GM19328 (cell line): ENCODE measurements around the gene ARMC9.

Experiments
- ATAC-seq: cut with Tn5 transposase; IDR thresholded peaks from one replicate; pipeline ENCODE4 v1.9.1; 2021; ENCODE audit warnings: mild to moderate bottlenecking, moderate library complexity; ENCODE audit not compliant: unreplicated experiment

ARMC9 gene

DNA sequence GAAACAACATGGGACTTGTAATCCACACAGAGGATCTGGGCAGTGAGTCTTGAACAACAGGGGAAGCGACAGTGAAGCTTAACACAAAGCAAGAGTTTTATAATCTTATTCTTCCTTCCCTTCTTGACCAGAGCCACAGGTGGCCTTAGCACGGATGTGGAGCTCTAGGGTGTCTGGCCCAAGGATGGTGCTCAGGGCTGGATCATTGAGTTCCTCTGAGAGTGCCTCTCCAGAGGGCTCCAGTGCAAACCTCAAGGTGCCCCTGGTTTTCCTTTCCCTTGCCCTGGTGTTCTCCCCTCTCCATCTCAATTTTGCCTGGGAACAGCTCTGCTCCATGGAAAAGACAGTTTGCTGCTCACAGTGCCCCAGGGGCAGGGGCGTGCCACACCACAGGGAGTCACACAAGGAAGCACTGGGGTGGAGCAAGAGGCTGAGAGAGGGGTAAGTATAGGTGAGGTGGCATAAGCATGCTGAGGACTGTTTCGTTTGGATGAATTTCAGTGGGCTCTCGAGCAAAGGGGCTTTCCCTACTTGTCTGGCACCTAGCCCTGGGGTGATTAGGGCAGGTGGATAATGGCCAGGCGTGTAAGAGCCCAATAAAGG lies 108.5 kb downstream of the ARMC9 start:
- ATAC-seq: no peak

DNA sequence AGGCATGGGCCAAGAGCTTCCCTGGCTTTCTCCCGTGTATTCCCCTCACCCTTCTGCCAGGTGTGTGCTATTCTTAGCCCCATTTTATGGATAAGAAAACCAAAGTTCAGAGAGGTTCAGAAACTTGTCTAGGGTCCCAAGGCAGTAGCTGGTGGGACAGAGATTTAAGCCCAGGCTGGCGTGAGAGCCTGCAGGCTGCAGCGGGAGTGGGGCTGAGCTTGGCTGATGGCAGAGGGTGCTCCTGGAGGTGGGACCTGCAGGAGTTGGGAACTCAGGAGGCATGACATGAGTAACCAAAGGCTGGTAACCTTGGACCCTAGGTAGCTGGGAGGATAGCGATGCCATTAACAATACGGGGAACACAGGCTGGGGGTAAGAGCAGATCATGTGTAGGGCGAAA lies 109.8 kb downstream of the ARMC9 start:
- no peak for ATAC-seq

DNA sequence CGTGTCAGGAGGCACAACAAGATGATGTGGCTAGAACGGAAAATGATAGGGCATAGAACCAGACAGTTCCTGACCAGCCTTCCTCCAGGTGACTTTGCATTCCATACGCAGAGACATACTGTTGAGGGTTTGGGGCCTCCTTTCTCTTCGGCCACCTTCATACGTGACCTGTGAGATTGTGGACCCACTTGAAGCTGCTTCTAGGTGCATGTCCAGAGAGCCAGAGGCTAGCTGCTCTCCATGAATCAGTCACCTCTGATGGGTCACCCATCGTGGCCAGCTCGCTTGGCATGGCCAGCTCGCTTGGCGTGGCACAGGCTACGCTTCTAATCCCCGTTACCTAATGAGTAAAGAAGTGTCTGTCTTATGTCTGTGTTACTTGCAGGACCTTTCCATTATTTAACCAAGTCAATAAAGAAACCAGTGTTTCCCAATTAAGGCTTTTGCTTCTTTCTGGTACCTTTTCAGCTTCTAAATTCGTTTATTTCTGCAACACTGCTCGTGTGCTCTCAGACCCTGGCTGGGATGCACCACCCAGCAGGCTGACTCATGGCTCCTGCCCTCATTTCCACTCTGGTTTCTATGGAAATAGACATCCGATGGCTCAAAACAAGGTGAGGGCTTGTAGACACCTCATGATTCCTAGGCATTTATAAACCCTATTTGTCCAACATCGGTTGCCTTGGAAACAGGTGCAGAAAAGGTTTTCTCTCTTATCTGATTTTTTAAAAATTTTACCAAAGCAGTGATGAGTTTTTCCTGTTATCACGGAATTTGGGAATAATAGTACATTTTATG lies 110.4 kb downstream of the ARMC9 start:
- ATAC-seq: no peak

DNA sequence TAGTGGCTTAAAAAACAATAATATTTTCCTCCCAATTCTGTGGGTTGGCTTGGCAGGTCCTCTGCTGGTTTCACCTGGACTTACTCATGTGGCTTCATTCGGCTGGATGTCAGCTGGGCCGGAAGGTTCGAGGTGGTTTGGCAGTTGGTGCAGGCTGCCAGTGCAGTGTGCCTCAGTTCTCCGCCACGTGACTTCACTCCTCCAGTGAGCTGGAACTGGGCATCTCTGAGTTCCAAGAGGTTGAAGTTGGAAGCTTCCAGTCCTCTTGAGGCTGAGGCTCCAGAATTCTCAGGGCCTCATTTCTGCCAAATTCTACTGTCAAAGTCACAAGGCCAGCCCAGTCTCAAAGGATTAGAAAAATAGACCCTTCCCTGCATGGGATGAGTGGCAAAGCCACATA lies 113.6 kb downstream of the ARMC9 start:
- ATAC-seq: no peak

- no peak for ATAC-seq
Measured at GRCh38 chr2:231315896-231316295, 117.5 kb downstream of the ARMC9 start.

- no peak for ATAC-seq
Measured at GRCh38 chr2:231317579-231317978, 119.1 kb downstream of the ARMC9 start.

DNA sequence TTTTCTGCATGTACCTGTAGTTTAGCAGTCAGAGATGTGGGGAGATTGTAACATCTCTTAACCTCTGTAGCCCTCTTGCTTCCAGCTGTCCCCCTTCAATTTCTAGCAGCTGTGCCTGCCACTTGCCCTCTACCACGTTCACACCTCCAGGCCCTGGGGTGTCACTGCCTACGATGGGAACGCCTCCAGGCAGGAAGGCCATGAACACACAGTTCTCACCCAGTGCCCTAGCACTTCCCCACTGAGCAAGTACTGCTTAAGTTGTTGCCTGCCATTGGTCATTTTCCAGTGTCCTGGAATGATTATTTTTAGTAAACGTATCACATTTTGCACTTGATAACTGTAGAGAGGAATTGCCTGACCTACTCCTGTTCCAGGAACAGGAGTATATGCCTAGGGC lies 120.0 kb downstream of the ARMC9 start:
- ATAC-seq: no peak

DNA sequence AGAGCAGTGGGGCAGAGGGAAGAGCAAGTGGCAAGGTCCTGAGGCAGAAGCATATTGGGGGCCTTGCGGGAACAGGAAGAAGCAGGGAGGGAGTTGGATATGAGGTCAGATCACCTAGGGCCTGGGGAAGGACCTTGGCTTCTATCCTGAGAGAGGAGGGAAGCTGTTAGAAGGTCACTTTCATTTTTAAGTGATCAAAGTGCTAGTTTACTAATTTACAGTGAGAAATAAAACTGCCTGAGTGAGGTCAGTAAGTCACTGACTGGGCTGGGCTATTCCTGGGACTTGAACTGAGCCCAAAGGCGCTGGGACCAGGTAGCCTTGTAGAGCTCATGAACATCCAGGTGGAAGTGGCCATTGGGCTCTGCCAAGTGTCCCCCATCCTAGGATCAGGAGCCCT lies 120.5 kb downstream of the ARMC9 start:
- no peak for ATAC-seq

DNA sequence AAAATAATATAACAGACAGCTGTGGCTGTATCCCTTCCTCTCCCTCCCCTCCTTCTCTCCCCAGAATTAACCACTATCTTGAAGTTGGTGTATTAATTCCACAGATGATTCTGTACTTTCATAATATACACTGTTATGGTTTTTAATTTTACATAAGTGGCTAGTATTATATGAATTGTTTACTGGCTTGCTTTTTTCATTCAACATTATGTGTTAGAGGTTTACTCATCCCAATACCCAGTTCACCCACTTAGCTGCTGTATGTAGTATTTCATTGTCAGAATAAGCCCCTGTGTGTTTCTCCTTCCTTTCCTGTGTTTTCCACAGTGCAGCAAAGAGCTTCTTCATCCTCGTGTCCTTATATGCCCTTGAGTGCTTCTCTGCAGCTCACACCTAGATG lies 121.4 kb downstream of the ARMC9 start:
- no peak for ATAC-seq

GRCh38 chr2:231321021-231321420 lies 122.6 kb downstream of the ARMC9 start:
- ATAC-seq: no peak

DNA sequence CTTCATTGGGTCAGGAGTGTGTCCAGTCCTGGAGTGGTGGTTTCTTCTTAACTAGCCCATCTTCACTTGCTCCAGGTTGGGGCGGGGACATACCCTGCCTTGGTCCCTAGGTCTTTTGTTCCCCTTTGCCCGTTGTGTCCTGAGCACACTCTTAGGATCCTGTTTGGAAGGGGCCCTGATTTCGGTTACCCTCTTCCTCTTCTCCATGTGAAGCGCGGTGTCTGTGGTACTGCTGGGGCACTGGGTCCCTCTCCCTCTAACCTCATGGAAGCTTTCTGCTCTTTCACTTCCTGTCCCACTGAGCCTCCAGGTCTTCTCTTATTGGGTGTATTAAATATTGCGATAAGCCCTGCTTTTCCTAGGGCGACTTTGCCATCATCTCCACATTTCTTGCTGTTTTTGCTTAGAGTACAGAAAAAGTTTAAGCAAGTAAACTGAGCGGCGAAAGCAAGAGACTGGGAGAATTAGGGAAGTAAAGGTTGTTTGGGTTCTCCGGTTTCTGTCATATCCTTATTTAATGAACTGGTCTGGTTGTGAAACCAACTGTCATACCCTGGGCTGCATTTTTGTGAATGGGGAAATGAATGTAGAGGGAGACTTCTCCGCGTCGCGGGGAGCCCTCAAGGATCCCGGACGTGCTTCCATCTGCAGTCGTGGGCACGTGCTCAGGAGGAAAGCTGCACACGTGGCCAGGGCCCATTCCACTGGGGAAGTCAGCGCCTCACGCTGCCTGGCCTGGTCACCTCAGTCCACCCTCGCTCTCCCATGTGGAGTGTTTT lies 123.3 kb downstream of the ARMC9 start:
- no peak for ATAC-seq

DNA sequence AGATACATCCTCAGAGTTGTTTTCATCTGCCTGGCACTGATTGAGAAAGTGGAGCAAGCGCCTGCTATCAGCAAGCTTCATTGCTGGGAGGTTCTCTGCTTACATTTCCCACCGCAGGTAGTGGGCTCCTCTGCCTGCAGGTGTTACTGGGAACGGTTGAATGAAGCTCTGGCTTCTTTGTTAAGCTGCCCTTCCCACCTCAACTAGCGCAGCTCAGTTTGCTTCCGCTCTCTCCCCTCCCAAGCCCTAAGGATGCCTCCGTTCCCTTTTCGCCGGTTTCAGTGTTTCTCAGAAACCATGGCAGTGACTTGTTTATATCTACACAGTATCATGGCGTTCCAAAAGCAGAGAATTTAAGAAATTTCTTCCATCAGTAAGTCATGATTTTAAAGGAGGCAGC lies 124.9 kb downstream of the ARMC9 start:
- no peak for ATAC-seq

DNA sequence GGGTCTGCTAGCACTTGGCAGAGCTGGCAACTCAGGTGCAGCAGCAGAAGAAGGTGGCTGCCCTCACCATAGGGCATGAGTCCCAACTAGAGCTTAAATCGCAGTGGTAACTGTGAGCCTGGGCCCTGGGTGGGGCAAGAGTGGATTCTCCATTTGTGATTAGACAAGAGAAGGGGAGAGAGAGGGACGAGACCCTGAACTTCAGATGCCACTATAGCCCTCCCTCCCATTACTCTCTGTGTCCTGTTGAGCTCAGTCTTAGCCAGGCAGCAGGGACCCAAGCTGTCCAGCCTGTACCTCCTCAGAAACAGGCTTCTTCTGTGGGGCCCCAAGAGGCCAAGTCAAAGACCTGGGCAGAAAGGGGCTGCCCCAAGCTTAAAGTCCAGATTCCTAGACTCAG lies 127.4 kb downstream of the ARMC9 start:
- ATAC-seq: no peak

DNA sequence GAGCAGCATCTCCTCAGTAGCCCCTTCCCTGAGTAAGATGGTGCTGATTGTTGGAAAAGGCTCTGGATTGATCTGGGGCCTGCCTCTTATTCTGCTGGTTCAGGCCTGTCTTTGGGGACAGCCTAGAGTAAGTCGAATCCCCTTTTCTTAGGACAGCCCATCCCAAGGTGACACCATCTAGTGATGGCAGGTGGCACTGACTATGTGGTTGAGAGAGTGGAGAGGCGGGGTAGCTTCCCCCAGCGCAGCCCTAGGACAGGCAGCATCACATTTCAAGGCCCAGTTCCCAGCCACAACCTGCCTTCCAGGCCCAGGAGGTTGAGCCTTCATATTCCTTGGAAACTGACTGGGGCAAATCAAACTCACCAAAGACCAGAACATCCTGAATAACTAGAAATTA lies 128.0 kb downstream of the ARMC9 start:
- ATAC-seq: no peak

DNA sequence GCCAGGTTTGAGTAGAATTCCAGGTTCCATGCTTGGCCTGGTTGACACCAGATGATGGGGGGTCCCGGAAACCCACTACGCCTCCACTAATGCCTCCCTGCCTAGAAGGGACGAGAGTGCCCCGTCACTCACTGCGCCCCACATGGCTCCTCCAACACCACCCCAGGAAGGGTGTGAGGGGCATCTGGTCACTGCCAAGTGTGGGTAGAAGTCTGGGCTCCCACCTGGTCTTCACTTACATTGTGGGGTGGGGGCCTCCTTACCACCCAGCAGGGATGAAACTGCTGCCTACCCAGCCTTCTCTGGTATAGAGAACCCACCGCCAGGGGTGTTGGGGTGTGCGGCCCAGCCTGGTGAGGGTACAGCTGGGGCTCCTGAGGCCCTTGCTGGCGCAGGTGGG lies 131.9 kb downstream of the ARMC9 start:
- no peak for ATAC-seq

DNA sequence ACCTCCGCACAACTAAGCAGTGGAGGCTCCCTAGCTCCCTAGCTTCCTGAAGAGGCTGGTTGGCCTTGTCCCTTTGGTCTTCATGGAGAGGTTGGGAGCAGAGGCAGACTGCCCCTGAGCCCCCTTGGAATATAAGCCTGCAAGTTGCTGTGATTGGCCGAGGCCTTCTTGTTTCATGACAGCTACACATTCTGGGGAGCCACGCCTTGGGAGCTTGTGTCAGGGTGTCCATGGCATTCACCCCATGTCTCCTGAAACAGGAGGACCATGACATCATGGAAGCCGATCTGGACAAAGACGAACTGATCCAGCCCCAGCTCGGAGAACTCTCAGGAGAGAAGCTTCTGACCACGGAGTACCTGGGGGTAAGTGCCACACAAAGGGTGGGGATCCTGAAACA lies 133.1 kb downstream of the ARMC9 start:
- no peak for ATAC-seq

GRCh38 chr2:231332388-231332787 lies 134.0 kb downstream of the ARMC9 start:
- ATAC-seq: no peak

DNA sequence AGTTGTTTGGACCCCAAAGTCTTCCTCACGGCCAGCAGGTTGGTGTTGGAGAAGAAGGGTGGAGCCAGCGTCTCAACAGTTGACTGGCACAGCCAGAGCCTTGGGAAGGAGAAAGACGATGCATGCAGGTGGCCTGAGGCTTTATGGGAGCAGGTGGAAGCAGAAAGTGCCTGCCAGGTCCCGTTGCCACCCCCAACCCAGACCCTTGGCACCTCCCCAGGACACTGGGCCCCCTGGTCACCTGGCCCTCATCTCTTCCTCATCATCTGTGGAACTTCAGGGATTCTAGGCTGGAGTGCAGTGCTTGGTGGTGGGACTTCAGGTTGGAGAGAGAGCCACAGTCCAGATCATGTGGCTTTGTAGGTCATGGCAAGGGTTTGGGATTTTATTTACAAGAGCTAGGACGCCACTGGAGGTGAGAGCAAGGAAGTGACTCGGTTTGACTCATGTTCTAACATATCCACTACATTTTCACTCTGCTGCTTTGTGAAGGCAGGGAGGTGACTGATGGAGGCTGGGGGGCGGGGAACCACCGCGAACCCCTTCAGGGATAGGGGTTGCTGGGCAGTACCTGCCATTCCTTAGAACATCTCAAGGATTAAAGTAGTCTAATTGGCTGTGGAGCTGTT lies 134.6 kb downstream of the ARMC9 start:
- ATAC-seq: no peak

GRCh38 chr2:231334179-231334930 lies 135.9 kb downstream of the ARMC9 start:
- no peak for ATAC-seq

DNA sequence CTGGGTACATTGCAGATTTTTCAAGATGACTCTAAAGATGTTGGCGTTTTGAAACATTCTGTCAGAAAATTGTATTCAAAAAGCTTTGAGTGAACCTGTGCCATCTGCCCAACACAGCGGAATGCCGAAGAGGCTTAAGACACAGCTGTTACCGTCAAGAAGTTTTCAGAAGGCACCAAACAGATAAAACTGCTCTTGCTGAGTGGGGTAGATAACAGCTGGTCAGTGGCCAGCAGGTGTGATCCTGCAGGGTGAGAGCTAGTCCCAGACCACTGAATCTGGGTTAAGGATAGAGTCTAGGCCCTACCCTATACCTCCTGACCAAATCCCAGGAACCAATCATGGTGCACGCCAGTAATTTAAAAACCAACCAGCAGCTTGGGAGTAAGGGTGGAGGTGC lies 136.6 kb downstream of the ARMC9 start:
- ATAC-seq: no peak

GRCh38 chr2:231335591-231335990 lies 137.2 kb downstream of the ARMC9 start:
- no peak for ATAC-seq
